GM12864 (cell line): ENCODE data around the gene PER3.
"Not testable (repeated sequence)": the region's sequence is repeated elsewhere in the genome, so short reads cannot be mapped to it uniquely, and the experiment has no call there.

ENCODE experiments used
- DNase-seq: peaks from one replicate; pipeline ENCODE4 v3.0.0-alpha.2; 2011; ENCODE audit warnings: low read depth
- H3K4me3 ChIP-seq: 2 replicates; pipeline ENCODE4 v1.5.1; 2011; ENCODE audit warnings: mild to moderate bottlenecking, low read depth, low read length, control low read depth
- CTCF ChIP-seq: IDR thresholded peaks from 2 replicates; pipeline ENCODE4 v1.5.1; 2011; ENCODE audit warnings: low read depth, mild to moderate bottlenecking, moderate library complexity, low read length, control low read depth, inconsistent platforms; ENCODE audit errors: missing control alignments

The PER3 gene

DNA sequence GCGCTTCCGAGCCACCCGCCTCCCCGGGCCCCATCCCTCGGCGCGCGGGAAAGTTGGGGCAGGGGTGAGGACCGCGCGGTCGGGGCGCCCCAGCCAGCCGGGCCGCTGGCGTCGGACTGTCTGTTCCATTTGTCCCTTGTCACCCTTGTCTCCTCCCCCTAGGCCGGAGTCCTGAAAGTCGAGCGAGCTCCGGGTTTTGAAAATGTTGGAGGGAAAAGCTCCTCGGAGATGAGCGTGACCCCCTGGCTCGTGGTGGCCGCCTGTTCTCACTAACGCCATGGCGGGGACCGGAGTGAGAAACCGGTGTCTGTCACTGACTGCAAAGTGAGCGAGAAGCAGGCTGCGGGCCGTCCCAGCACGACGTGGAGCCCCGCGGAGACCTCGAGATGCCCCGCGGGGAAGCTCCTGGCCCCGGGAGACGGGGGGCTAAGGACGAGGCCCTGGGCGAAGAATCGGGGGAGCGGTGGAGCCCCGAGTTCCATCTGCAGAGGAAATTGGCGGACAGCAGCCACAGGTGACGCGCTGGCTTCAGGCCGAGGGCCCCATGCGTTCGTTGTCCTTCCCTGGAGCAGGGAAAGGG is 491 bp downstream of the PER3 start:
- no peak for TF ChIP-seq CTCF
- H3K4me3 ChIP-seq = no peak overlapping the region; the same call in 1 of the 2 replicates
- DNase-seq = no peak

- DNase-seq = no peak
- H3K4me3 ChIP-seq = no peak overlapping the region
- no peak for TF ChIP-seq CTCF
Measured at GRCh38 chr1:7785108-7785507, 1.0 kb downstream of the PER3 start.

- TF ChIP-seq CTCF = no peak
- H3K4me3 ChIP-seq = no peak overlapping the region
- no peak for DNase-seq
Measured at GRCh38 chr1:7786795-7787194, 2.7 kb downstream of the PER3 start.

GRCh38 chr1:7789828-7790227 is 5.7 kb downstream of the PER3 start:
- TF ChIP-seq CTCF = no peak

DNA sequence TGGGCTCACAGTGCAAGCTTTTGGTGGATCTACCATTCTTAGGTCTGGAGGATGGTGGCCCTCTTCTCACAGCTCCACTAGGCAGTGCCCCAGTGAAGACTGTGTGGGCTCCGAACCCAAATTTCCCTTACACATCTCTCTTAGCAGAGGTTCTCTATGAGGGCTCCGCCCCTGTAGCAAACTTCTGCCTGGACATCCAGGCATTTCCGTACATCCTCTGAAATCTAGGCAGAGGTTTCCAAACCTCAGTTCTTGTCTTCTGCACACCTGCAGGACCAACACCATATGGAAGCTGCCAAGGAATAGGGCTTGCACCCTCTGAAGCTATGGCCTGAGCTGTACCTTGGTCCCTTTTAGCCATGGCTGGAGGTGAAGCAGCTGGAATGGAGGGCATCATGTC is 6.9 kb downstream of the PER3 start:
- not testable (repeated sequence) for DNase-seq

More at GRCh38 chr1:7789828-7790227, 5.7 kb downstream of the PER3 start:
- DNase-seq = no peak
- H3K4me3 ChIP-seq = no peak overlapping the region

GRCh38 chr1:7795406-7795805 is 11.3 kb downstream of the PER3 start:
- no peak for DNase-seq
- no peak overlapping the region for H3K4me3 ChIP-seq
- no peak for TF ChIP-seq CTCF

More for the DNA sequence above, 6.9 kb downstream of the PER3 start:
- not testable (repeated sequence) for H3K4me3 ChIP-seq

DNA sequence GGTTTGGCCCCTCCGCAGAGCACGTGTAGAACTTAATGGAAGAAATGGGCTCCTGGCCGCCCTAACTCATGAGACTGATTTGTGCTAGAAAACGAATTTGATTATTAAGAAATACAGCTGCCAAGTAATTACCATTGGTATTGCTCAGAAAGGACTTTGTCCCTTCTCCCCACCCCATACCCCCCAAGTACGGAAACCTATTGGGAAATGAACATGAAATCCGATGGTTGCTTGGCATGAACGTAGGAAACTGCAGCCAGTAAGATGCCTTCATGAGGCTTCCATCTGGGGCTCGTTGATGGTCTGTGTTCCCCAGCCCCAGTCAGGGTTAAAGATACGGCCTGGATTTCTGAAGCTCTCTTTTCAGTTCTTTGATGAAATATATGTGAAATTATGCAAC is 21.4 kb downstream of the PER3 start:
- TF ChIP-seq CTCF = no peak
- no peak overlapping the region for H3K4me3 ChIP-seq

More for the DNA sequence above, 21.4 kb downstream of the PER3 start:
- DNase-seq = no peak
